GM19099 (cell line): ENCODE data around the gene TLE6.

Experiments
- POLR2A ChIP-seq: IDR thresholded peaks from 3 replicates; pipeline ENCODE4 v1.6.1; 2011; ENCODE audit warnings: low read depth; ENCODE audit not compliant: insufficient read length; ENCODE audit errors: extremely low read depth

TLE6 gene

DNA sequence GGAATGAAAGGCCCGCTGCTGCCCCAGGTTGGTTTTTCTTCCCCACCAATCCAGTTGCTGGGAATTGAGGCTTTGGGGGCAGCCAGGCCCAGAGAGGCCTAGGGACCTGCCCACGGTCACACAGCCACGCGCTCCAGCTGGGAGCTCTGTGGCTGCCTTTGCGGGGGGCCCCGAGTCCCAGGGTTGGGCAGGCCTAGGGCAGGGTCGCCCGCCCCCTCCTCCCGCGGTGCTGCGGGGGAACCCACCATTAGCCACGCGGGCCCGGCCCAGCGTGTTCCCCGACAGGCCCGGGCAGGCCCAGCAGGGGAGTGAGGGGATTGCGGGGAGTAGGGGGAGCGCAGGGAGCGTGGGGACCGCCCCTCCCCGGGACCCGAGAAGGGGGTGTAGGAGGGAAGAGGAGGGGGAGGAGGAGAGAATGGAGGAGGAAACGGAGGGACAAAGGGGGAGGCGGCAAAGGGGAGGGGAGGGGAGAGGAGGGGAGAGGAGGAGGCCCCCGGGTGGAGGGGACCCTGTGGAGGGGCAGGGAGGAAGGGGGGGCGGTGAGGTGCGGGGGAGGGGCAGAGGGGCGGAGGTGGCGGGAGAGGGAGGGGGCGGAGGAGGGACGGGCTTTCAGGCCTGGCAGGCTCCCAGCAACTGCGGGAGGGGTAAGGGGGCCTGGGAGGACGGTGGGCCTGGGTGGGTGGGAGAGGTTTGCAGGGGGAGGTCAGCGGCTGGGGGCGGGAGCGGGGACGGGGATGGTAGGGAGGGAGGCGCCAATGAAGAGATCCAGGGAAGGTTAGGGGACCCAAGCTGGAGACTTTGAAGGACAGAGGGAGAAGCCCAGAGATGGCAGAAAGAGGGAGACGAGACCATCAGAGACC is 64.6 kb downstream of the TLE6 start:
- TF ChIP-seq POLR2A = no peak

DNA sequence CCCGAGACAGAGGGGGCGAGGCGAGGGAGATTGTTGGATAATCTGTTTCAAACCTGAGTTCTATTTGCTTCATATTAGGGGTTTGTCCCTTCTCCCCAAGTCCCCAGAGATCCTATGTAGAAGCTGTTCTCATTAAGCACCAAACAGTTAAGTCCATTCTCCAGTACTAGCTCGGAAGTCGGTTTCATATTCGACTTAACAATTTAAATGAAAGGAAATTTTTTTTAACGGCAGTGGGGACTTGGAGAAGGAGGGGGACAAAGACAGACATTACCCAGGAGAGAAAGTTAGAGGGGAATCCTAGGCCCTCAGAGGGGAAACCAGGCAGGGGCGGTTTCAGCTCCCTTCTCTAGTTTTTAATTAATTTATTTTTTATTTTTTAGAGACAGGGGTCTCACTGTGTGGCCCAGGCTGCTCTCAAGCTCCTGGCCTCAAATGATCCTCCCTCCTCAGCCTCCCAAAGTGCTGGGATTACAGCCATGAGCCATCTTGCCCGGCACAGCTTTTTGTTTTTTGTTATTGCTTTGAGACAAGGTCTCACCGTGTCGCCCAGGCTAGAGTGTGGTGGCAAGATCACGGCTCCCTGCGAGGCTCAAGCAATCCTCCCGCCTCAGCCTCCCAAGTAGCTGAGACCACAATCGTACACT is 65.4 kb downstream of the TLE6 start:
- TF ChIP-seq POLR2A = no peak
